SK-N-MC (cell line): ENCODE measurements around the gene PC.

Experiments used
- EZH2 ChIP-seq: fragments of 200-600 bp; sonication (generic); IDR thresholded peaks from one replicate; pipeline ENCODE4 v1.6.1; 2017; ENCODE audit warnings: antibody characterized with exemption
- FOXP2 ChIP-seq: optimal IDR thresholded peaks from 2 replicates; pipeline ENCODE3; 2011; ENCODE audit warnings: mild to moderate bottlenecking, moderate library complexity; ENCODE audit not compliant: insufficient read depth; ENCODE audit errors: extremely low read length, control extremely low read depth
- POLR2AphosphoS5 ChIP-seq: IDR thresholded peaks from 2 replicates; pipeline ENCODE4 v1.6.1; 2012; ENCODE audit warnings: mild to moderate bottlenecking, low read depth, low read length, borderline replicate concordance

DNA sequence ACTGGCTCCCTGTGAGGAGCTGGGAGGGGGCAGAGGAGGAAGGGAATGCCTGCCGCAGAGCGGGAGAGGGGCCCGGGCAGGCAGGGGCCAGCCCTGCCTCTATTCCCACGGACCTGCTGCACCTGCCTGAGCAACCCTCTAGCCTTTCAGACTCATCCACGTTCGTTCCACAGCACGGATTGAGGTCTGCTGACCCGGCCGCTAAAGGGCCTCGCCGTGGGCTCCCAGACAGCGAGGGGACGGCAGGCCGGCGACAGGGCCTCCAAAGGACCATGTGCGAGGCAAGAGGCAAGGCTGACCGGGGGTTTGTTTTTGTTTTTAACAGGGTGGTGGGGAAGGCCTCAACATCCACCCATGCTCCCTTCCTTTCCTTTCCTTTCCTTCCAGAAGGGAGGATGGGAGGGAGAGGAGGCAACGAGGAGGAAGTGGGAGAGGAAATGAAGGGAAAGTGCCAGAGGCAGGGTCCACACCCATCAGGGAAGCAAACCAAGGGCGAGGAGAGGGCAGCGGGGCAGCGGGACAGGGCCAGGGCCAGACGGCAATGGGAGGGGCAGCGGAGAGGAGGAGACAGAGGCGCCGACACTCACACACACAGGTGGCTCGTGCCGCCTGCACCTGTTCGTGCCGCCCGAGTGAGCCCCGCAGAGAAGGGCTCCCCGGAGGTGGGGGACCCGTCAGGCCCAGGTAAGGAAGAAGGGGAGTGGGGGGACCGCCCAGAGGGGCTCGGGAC lies 93.8 kb downstream of the PC start:
- no peak for TF ChIP-seq EZH2
- no peak for TF ChIP-seq POLR2AphosphoS5
- TF ChIP-seq FOXP2 = no peak
